Thyroid gland (tissue), 4 donors: ENCODE data around the gene ADAM33.

Source experiments
- CTCF ChIP-seq, 6 experiments: fragments of 200-600 bp in 3 of 6; fragments of 450-650 bp in 3 of 6; sonication (generic) in 3 of 6; IDR thresholded peaks; one replicate each; pipeline ENCODE4 v1.5.1; 2016 to 2019; ENCODE audit warnings: antibody characterized with exemption in 6 of 6, mild to moderate bottlenecking in 2 of 6, inconsistent platforms in 1 of 6, moderate library complexity in 1 of 6
- POLR2A ChIP-seq, 2 donors: fragments of 450-650 bp; IDR thresholded peaks; one replicate each; pipeline ENCODE4 v1.6.1; 2017; ENCODE audit warnings: antibody characterized with exemption in 2 of 2, mild to moderate bottlenecking in 2 of 2, moderate library complexity in 1 of 2

DNA sequence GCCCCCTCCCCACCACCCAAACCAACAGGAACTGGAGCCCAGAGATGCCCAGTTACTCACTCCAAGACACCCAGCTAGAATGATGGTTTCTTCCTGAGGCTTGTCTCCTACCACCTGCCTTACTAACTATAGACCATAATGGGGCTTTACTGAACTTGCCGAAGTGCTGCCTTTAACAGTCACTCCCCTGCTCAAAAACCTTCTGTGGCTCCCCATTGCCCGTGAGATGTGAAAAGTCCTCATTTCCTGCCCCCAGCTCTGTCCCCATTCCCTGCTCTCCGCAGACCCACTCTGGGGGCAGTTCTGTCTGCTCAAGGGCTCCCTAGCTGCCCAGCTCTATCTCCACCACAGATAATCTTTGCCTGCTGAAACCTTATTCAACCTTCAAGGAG, 25.7 kb upstream of the ADAM33 start:
- TF ChIP-seq POLR2A (IDR thresholded peaks at IDR 0.05) = no peak
- TF ChIP-seq CTCF (IDR thresholded peaks at IDR 0.05) = no peak
